Neuronal stem cell (in vitro differentiated cells): ENCODE data around the gene ANKIB1.

Experiments used
- DNase-seq: peaks from one replicate; pipeline ENCODE4 v3.0.0-alpha.2; 2013; ENCODE audit warnings: low spot score
- H2AFZ ChIP-seq: one replicate; pipeline ENCODE4 v1.6.1; 2013; ENCODE audit warnings: mild to moderate bottlenecking, low read length, inconsistent platforms
- H2AK5ac ChIP-seq: 2 replicates; pipeline ENCODE4 v1.6.1; 2013; ENCODE audit warnings: low read depth, mild to moderate bottlenecking, inconsistent platforms, low read length, moderate library complexity, mixed read lengths
- H2BK120ac ChIP-seq: 2 replicates; pipeline ENCODE4 v1.6.1; 2013; ENCODE audit warnings: low read depth, mild to moderate bottlenecking, inconsistent platforms, low read length, moderate library complexity, mixed read lengths
- H2BK12ac ChIP-seq: one replicate; pipeline ENCODE4 v1.6.1; 2013; ENCODE audit warnings: low read length, inconsistent platforms
- H2BK15ac ChIP-seq: 2 replicates; pipeline ENCODE4 v1.6.1; 2013; ENCODE audit warnings: mild to moderate bottlenecking, low read length, inconsistent platforms, mixed read lengths
- H2BK5ac ChIP-seq: one replicate; pipeline ENCODE4 v1.6.1; 2013; ENCODE audit warnings: inconsistent platforms, mild to moderate bottlenecking, low read length, moderate library complexity
- H3K14ac ChIP-seq: one replicate; pipeline ENCODE4 v1.6.1; 2013; ENCODE audit warnings: low read length, inconsistent platforms
- H3K18ac ChIP-seq: 2 replicates; pipeline ENCODE4 v1.6.1; 2013; ENCODE audit warnings: low read length, inconsistent platforms
- H3K23ac ChIP-seq: 2 replicates; pipeline ENCODE4 v1.6.1; 2013; ENCODE audit warnings: low read depth, mild to moderate bottlenecking, mixed read lengths, low read length, inconsistent platforms; ENCODE audit not compliant: poor library complexity
- H3K27ac ChIP-seq: replicated peaks from 3 replicates; pipeline ENCODE4 v1.5.1; 2013; ENCODE audit warnings: low read length, inconsistent platforms
- H3K27me3 ChIP-seq, 3 experiments: 2 replicates each; pipeline ENCODE4 v1.6.1; 2013; ENCODE audit warnings: low read length in 3 of 3, mild to moderate bottlenecking in 2 of 3, inconsistent platforms in 1 of 3, low read depth in 1 of 3, mixed read lengths in 1 of 3, moderate library complexity in 1 of 3; ENCODE audit not compliant: control insufficient read depth in 3 of 3, insufficient read depth in 3 of 3
- H3K36me3 ChIP-seq, 2 donors: replicated peaks in 1 of 2; 2 replicates each; pipeline ENCODE4 v1.6.1; 2013; ENCODE audit warnings: low read length in 2 of 2; ENCODE audit not compliant: control insufficient read depth in 2 of 2, insufficient read depth in 2 of 2
- H3K4ac ChIP-seq: 2 replicates; pipeline ENCODE4 v1.6.1; 2013; ENCODE audit warnings: inconsistent platforms, mild to moderate bottlenecking, low read length, moderate library complexity
- H3K4me1 ChIP-seq, 2 donors: 1 replicate in 1 of 2; 2 replicates in 1 of 2; pipeline ENCODE4 v1.6.1; 2013; ENCODE audit warnings: low read length in 2 of 2, low read depth in 1 of 2; ENCODE audit not compliant: control insufficient read depth in 2 of 2, insufficient read depth in 1 of 2
- H3K4me2 ChIP-seq: one replicate; pipeline ENCODE4 v1.6.1; 2013; ENCODE audit warnings: mild to moderate bottlenecking, low read length, inconsistent platforms; ENCODE audit not compliant: insufficient read depth, poor library complexity, severe bottlenecking
- H3K4me3 ChIP-seq, 2 donors: 2 replicates each; pipeline ENCODE4 v1.5.1; 2013; ENCODE audit warnings: low read length in 2 of 2, mild to moderate bottlenecking in 2 of 2, inconsistent platforms in 1 of 2, moderate library complexity in 1 of 2
- H3K79me1 ChIP-seq: one replicate; pipeline ENCODE4 v1.6.1; 2013; ENCODE audit warnings: low read depth, mild to moderate bottlenecking, inconsistent platforms, low read length, moderate library complexity
- H3K9ac ChIP-seq: one replicate; pipeline ENCODE4 v1.6.1; 2013; ENCODE audit warnings: mild to moderate bottlenecking, low read depth, low read length, inconsistent platforms; ENCODE audit not compliant: poor library complexity
- H3K9me3 ChIP-seq, 2 donors: replicated peaks in 1 of 2; 2 replicates each; pipeline versions ENCODE3 to v1.6.1; 2013; ENCODE audit warnings: low read length in 2 of 2, mild to moderate bottlenecking in 2 of 2, inconsistent platforms in 1 of 2, low read depth in 1 of 2, mixed read lengths in 1 of 2, moderate library complexity in 1 of 2; ENCODE audit not compliant: control insufficient read depth in 2 of 2, insufficient read depth in 1 of 2
- H4K8ac ChIP-seq: one replicate; pipeline ENCODE4 v1.6.1; 2013; ENCODE audit warnings: low read depth, mild to moderate bottlenecking, inconsistent platforms, low read length, moderate library complexity
- H4K91ac ChIP-seq: one replicate; pipeline ENCODE4 v1.6.1; 2013; ENCODE audit warnings: low read length, low read depth, mild to moderate bottlenecking, inconsistent platforms; ENCODE audit not compliant: poor library complexity
- WGBS, 2 donors: extraction: QIAGEN DNeasy Blood & Tissue Kit; methylation state at CpG; one replicate each; pipeline ENCODE4 v1.1.7; 2013; ENCODE audit warnings: missing lambda C conversion rate in 2 of 2, mixed read lengths in 1 of 2; ENCODE audit not compliant: insufficient read length in 2 of 2, insufficient replicate concordance in 1 of 2; ENCODE audit errors: extremely low coverage in 2 of 2; 5-methylcytosine and 5-hydroxymethylcytosine counted together

Gene ANKIB1

GRCh38 chr7:92246360-92247101, 757 bp downstream of the ANKIB1 start:
- Histone ChIP-seq H3K4me3 (peak overlapping the region; percentile 57 to 95), H3K4ac (no peak overlapping the region), H3K14ac (peak overlapping the region; percentile 94), H2BK120ac (no peak overlapping the region), H3K9me3 (no peaks in the 10 kb centered on the region), H3K36me3 (peaks cover 0 to 29% of the 10 kb centered on the region in 2 donors), H3K9ac (peak overlapping the region; percentile 89), H3K23ac (peak overlapping the region; percentile 96), H2BK15ac (peak overlapping the region; percentile 45), H3K79me1 (peaks cover 2% of the 10 kb centered on the region), H4K8ac (no peak overlapping the region), H3K4me1 (peaks cover 5 to 11% of the 10 kb centered on the region in 2 donors), H2AFZ (peak overlapping the region; percentile 91), H2BK5ac (peak overlapping the region; percentile 44), H2AK5ac (no peak overlapping the region), H2BK12ac (no peak overlapping the region), H3K4me2 (peak overlapping the region; percentile 84), H4K91ac (no peak overlapping the region), H3K27ac (peak overlapping the region; percentile 96), H3K27me3 (no peaks in the 10 kb centered on the region), H3K18ac (peak overlapping the region; percentile 97)
- WGBS, 2 donors = no CpG with 5 or more reads among the region's 35 CpGs
- no peak for DNase-seq

- no peak overlapping the region for H2AK5ac ChIP-seq
- H2BK120ac ChIP-seq = no peak overlapping the region
- no peak overlapping the region for H3K9ac ChIP-seq
- no peak overlapping the region for H3K23ac ChIP-seq
- no peak overlapping the region for H4K91ac ChIP-seq
- no peak overlapping the region for H3K4me2 ChIP-seq
- H3K36me3 ChIP-seq = peaks cover 0 to 20% of the 10 kb centered on the region in 2 donors
- H2BK5ac ChIP-seq = no peak overlapping the region
- H3K18ac ChIP-seq = no peak overlapping the region
- H3K14ac ChIP-seq = no peak overlapping the region
- no peak overlapping the region for H3K4ac ChIP-seq
- no peak for DNase-seq
- no peak overlapping the region for H2AFZ ChIP-seq
- peaks cover 2 to 5% of the 10 kb centered on the region in 2 donors for H3K4me1 ChIP-seq
- no peak overlapping the region for H4K8ac ChIP-seq
- H3K4me3 ChIP-seq = no peak overlapping the region
- H2BK15ac ChIP-seq = no peak overlapping the region
- no peaks in the 10 kb centered on the region for H3K27me3 ChIP-seq
- no peak overlapping the region for H2BK12ac ChIP-seq
- peaks cover 2 to 7% of the 10 kb centered on the region in 2 donors for H3K9me3 ChIP-seq
- H3K27ac ChIP-seq = no peak overlapping the region
- no peaks in the 10 kb centered on the region for H3K79me1 ChIP-seq
These were observed 4.8 kb downstream of the ANKIB1 start for GRCh38 chr7:92250603-92251002.

DNA sequence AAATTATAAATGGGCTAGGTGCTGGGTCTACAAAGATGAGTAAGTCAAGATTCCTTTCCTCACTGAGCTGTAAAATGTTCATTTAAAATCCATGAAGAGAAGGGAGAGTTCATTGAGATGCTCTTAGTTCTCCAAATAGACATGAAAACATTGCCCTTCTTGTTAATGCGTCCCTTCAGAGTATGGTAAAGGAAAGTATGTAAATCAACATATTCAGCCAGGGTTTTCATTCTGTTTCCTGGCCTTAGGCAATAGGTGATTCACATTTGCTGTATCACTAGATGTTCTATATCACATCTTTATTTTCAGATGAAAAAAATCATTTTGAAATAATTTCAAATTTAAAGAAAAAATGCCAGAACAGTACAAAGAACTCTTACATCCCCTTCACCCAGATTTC, 5.4 kb downstream of the ANKIB1 start:
- Histone ChIP-seq H3K9me3 (peaks cover 2 to 7% of the 10 kb centered on the region in 2 donors), H3K23ac (no peak overlapping the region), H2BK15ac (no peak overlapping the region), H4K8ac (no peak overlapping the region), H3K27me3 (no peaks in the 10 kb centered on the region), H3K4me3 (no peak overlapping the region), H2AFZ (no peak overlapping the region), H2BK120ac (no peak overlapping the region), H2AK5ac (no peak overlapping the region), H3K14ac (no peak overlapping the region), H3K36me3 (peaks cover 0 to 20% of the 10 kb centered on the region in 2 donors), H2BK5ac (no peak overlapping the region), H3K9ac (no peak overlapping the region), H3K27ac (no peak overlapping the region), H2BK12ac (no peak overlapping the region), H3K18ac (no peak overlapping the region), H3K4me2 (no peak overlapping the region), H3K4me1 (peaks cover 2 to 5% of the 10 kb centered on the region in 2 donors), H4K91ac (no peak overlapping the region), H3K4ac (no peak overlapping the region), H3K79me1 (no peaks in the 10 kb centered on the region)
- WGBS, 2 donors = no CpG with 5 or more reads among the region's 1 CpG
- DNase-seq = no peak

DNA sequence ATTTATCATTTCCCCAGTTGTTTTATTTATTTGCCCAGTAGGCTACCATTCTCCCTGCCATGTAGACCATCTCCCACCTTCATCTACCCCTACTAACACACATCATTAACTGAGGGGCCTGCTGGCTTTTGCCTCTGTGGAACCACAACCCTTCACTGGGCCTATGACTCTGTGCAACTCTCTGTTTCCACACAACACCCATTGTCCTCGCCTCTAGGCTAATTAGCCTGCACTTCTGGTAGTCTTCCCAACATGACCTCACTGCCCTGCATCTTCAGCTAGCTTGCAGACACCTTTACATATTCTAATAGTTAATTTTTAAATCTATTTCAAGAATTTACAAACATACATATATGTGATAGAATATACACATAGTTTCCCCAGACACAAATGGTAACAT, 7.5 kb downstream of the ANKIB1 start:
- Histone ChIP-seq H3K14ac (no peak overlapping the region), H3K4me2 (no peak overlapping the region), H3K9ac (no peak overlapping the region), H3K4me1 (no peaks in the 10 kb centered on the region), H3K9me3 (peaks cover 2 to 7% of the 10 kb centered on the region in 2 donors), H2BK5ac (no peak overlapping the region), H2AK5ac (no peak overlapping the region), H4K91ac (no peak overlapping the region), H3K36me3 (peaks cover 0 to 20% of the 10 kb centered on the region in 2 donors), H4K8ac (no peak overlapping the region), H3K27ac (no peak overlapping the region), H3K23ac (no peak overlapping the region), H3K27me3 (no peaks in the 10 kb centered on the region), H3K4ac (no peak overlapping the region), H3K4me3 (no peak overlapping the region), H3K79me1 (peaks cover 1% of the 10 kb centered on the region), H2AFZ (no peak overlapping the region), H2BK15ac (no peak overlapping the region), H2BK12ac (no peak overlapping the region), H3K18ac (no peak overlapping the region), H2BK120ac (no peak overlapping the region)
- no CpG with 5 or more reads among the region's 1 CpG for WGBS, 2 donors
- no peak for DNase-seq
